Esophagus (tissue), 2 donors: ENCODE data around the gene MCC. TPM values are rescaled to one million over a fixed set of nuclear protein-coding genes. Genes with fewer than 3 reads are reported as not detected.

ENCODE experiments used
- H3K27ac ChIP-seq, 2 donors: one replicate each; pipeline ENCODE4 v1.5.1; 2013; ENCODE audit warnings: low read depth in 2 of 2, mild to moderate bottlenecking in 2 of 2, inconsistent platforms in 1 of 2, low read length in 1 of 2, moderate library complexity in 1 of 2
- H3K27me3 ChIP-seq, 2 donors: one replicate each; pipeline ENCODE4 v1.6.1; 2013; ENCODE audit warnings: low read length in 2 of 2, control low read depth in 1 of 2, mild to moderate bottlenecking in 1 of 2; ENCODE audit not compliant: insufficient read depth in 2 of 2, control insufficient read depth in 1 of 2
- H3K36me3 ChIP-seq, 2 donors: one replicate each; pipeline ENCODE4 v1.6.1; 2013; ENCODE audit warnings: low read length in 1 of 2; ENCODE audit not compliant: control insufficient read depth in 2 of 2, insufficient read depth in 2 of 2
- H3K4me1 ChIP-seq, 2 donors: one replicate each; pipeline ENCODE4 v1.6.1; 2013; ENCODE audit warnings: low read length in 1 of 2; ENCODE audit not compliant: control insufficient read depth in 2 of 2, insufficient read depth in 2 of 2
- H3K4me3 ChIP-seq, 2 donors: one replicate each; pipeline ENCODE4 v1.5.1; 2013; ENCODE audit warnings: low read length in 2 of 2, mild to moderate bottlenecking in 2 of 2, low read depth in 1 of 2, moderate library complexity in 1 of 2
- H3K9me3 ChIP-seq, 2 donors: one replicate each; pipeline ENCODE4 v1.6.1; 2013; ENCODE audit warnings: mild to moderate bottlenecking in 2 of 2, low read depth in 1 of 2, low read length in 1 of 2, moderate library complexity in 1 of 2; ENCODE audit not compliant: control insufficient read depth in 2 of 2, insufficient read depth in 1 of 2
- WGBS, 2 donors: extraction: QIAGEN DNeasy Blood & Tissue Kit; methylation state at CpG; one replicate each; pipeline ENCODE4 v1.1.7; 2013; 5-methylcytosine and 5-hydroxymethylcytosine counted together
- polyA plus RNA-seq, 2 donors: library from polyadenylated mRNA; stranded (reverse); fragments of 200-250 nt; gene quantifications; one replicate each; pipeline ENCODE4 v1.2.3, GENCODE V29; 2013
- donor health status: healthy with polysubstance abuse.
- donor health status: Bipolar disorder and iron deficiency.

Gene MCC
- polyA plus RNA-seq, 2 donors: 7.2 to 8.3 TPM

DNA sequence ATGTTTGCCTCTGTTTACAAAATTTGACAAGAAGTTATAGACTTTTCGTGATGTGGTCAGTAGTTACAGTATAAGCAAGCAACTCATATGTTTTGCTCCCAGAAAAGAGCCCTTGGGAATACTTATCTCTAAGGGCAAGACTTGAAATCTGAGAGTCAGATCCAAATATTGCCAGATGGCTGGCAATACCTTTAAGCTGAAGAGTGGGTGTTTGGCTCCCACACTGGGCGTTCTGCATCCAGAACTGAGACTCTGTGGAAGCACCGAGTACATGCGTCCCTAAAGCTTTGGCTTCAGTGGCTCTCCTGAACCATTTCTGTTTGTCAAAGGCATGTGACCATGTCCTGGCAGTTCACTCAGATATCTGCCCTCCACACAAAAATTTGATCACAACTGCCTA, 317.5 kb downstream of the MCC start:
- no peak overlapping the region for H3K4me3 ChIP-seq
- no peaks in the 10 kb centered on the region for H3K27me3 ChIP-seq
- WGBS, 2 donors: 75 to 82% methylated on average over 4 of the region's 4 CpGs
- H3K9me3 ChIP-seq: no peaks in the 10 kb centered on the region
- H3K4me1 ChIP-seq: peaks cover 4 to 5% of the 10 kb centered on the region in 2 donors
- H3K36me3 ChIP-seq: no peaks in the 10 kb centered on the region
- H3K27ac ChIP-seq: no peak overlapping the region

DNA sequence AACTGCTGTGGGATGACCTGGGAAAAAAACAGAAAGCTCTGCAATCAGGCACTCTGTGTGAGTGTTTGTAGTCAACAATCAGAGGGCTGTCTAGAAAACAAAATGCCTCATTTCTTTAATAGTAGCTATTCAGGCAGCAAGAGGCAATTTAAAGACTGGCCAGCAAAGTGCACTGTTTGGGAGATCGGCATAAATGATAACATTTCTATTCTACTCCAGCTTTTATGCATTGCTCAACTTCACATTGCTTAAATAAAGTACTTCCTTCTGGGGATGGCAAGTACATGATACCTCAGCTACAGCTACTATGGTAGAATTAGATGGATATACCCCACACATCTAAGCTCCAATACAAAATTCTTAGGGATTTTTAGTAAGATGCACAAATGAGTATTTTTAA, 318.5 kb downstream of the MCC start:
- Histone ChIP-seq H3K4me3 (no peak overlapping the region), H3K9me3 (no peaks in the 10 kb centered on the region), H3K27ac (peak overlapping the region; percentile 61 to 72), H3K4me1 (peaks cover 5 to 8% of the 10 kb centered on the region in 2 donors), H3K27me3 (no peaks in the 10 kb centered on the region), H3K36me3 (no peaks in the 10 kb centered on the region)
- 53 to 65% methylated on average over 1 of the region's 1 CpG for WGBS, 2 donors

DNA sequence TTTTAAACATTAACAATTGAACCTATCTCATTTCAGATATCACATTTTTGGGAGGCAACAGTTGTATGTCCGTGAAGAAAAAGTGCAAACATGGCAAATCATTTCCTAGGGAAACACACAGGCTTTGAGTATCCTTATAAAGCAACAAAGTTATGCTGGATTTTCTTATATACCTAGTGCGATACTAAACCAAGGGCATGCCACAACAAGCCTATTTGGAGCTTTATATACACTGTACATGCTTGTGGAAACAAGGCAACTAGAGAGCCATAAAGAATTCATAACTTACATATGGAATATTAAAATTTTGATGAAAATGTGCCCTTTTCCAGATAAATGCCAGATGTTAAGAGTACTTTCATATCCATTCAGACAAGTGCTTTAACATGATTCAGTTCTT, 320.3 kb downstream of the MCC start:
- Histone ChIP-seq H3K27ac (peak overlapping the region in 1 of 2 donors; percentile 80), H3K4me1 (peaks cover 7 to 10% of the 10 kb centered on the region in 2 donors)
- 60 to 70% methylated on average over 2 of the region's 2 CpGs for WGBS, 2 donors

DNA sequence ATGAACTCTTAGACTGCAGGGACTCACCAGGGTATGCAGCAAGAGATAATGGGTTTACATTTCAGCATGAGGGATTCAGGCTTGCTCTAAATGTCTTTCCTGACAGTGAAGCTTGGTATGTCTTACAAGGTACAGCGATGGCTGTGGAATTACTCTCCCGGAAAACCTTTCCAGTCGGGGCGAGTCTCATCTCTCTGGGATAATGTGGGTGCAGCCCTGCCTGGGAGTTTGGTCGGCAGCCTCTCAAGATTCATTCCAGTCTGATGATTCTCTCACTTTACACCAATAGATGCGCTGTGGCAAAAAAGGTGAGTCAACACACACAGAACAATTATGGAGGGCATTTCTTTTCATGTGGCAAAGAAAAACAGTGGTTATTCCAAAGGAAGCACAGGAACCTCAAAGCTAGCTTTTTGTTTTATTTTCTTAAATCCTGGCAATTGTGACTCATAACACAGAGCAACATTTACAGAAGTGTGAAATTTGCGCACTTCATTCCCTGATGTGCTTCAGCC, 321.3 kb downstream of the MCC start:
- 38 to 53% methylated on average over 7 of the region's 7 CpGs for WGBS, 2 donors

More for the DNA sequence above, 320.3 kb downstream of the MCC start:
- Histone ChIP-seq H3K27me3 (no peaks in the 10 kb centered on the region), H3K4me3 (no peak overlapping the region), H3K9me3 (no peaks in the 10 kb centered on the region), H3K36me3 (no peaks in the 10 kb centered on the region)

DNA sequence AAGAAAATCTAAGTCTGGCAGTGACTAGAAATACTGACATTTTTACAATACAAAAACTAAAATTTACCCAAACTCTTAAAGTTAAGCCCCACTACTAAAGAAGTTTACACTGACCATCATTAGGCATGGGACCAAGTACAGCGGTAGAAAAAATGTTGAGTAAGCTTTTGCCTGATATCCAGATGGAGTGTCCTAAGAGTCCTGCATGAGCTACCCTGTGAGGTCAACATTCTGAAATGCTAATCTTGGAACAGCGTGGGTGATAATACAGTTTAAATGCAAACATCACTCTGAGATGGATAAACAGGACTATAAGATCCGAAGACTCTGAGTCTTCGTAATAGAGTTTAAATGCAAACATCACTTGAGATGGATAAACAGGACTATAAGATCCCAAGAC, 322.0 kb downstream of the MCC start:
- no peaks in the 10 kb centered on the region for H3K36me3 ChIP-seq
- WGBS, 2 donors: 67 to 68% methylated on average over 4 of the region's 4 CpGs
- H3K9me3 ChIP-seq: no peaks in the 10 kb centered on the region
- H3K4me1 ChIP-seq: peaks cover 7 to 16% of the 10 kb centered on the region in 2 donors
- H3K27me3 ChIP-seq: no peaks in the 10 kb centered on the region
- H3K4me3 ChIP-seq: no peak overlapping the region
- peak overlapping the region in 1 of 2 donors; percentile 63 for H3K27ac ChIP-seq

More for the DNA sequence above, 321.3 kb downstream of the MCC start:
- H3K27me3 ChIP-seq: no peaks in the 10 kb centered on the region
- H3K36me3 ChIP-seq: no peaks in the 10 kb centered on the region
- H3K9me3 ChIP-seq: no peaks in the 10 kb centered on the region
- H3K4me1 ChIP-seq: peaks cover 7 to 16% of the 10 kb centered on the region in 2 donors
- peak overlapping the region; percentile 80 to 83 for H3K27ac ChIP-seq
- H3K4me3 ChIP-seq: no peak overlapping the region

DNA sequence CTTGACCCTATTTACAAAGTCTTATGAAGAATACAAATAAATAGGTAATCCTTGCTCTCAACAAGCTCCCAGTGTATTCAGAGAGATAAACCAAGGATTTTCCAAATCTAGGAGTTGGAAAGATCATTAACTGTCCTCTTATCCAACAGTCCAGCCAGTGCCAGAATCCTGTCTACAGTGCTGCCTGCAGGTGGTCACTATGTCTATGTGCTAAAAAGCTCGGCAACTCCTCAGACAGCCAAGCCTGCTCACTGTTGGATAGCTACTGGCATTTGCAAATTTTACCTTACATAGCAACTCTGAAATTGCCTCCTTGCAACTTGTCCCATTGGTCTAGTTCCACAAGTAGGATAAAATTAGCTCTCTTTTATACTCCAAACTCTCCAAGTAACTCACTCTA, 324.2 kb downstream of the MCC start:
- no peaks in the 10 kb centered on the region for H3K36me3 ChIP-seq
- H3K9me3 ChIP-seq: no peaks in the 10 kb centered on the region
- WGBS, 2 donors: 85 to 86% methylated on average over 1 of the region's 1 CpG
- H3K27ac ChIP-seq: no peak overlapping the region
- H3K27me3 ChIP-seq: no peaks in the 10 kb centered on the region
- H3K4me1 ChIP-seq: peaks cover 7 to 16% of the 10 kb centered on the region in 2 donors
- no peak overlapping the region for H3K4me3 ChIP-seq

DNA sequence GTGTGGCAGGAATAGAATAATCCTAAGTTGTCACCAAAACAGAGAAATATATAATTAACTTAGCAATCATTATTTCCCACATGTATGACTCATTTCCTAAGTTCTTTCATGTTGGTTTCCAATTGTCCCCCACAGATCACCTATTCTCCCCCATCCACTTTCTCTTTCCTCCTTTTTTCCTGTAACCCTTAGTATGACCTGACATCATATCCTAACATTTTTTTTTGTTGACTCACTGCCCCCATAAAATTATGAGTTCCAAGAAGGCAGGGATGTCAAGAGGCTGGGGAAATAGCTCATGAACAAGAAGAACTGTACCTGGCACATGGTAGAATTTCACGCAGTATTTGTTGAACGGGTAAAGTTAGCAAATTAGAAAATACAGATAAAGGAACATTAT, 324.9 kb downstream of the MCC start:
- Histone ChIP-seq H3K4me1 (peaks cover 2 to 14% of the 10 kb centered on the region in 2 donors), H3K27ac (no peak overlapping the region), H3K9me3 (no peaks in the 10 kb centered on the region), H3K27me3 (no peaks in the 10 kb centered on the region), H3K4me3 (no peak overlapping the region), H3K36me3 (peaks cover 0 to 3% of the 10 kb centered on the region in 2 donors)
- 85 to 90% methylated on average over 2 of the region's 2 CpGs for WGBS, 2 donors

DNA sequence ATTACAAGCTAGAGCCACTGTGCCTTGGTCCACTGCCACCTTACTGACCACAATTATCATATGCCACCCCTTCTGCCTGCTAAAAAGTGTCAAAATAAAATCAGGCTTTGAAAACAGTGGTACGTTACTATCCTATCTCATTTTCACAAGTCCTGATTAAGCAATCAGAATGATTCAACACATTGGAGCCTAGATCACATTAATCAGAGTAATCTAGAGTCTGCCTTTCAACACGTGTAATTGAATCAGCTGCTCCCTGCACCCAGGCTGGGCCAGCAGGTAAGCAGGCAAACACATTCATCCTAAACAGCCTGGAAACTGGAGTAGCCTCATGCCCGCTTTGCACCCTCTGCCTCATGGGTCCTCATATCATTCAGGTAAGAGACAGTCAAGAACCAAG, 325.5 kb downstream of the MCC start:
- Histone ChIP-seq H3K4me3 (no peak overlapping the region), H3K27me3 (no peaks in the 10 kb centered on the region), H3K27ac (peak overlapping the region; percentile 20 to 67), H3K36me3 (peaks cover 0 to 3% of the 10 kb centered on the region in 2 donors), H3K4me1 (peaks cover 2 to 14% of the 10 kb centered on the region in 2 donors), H3K9me3 (no peaks in the 10 kb centered on the region)
- 33 to 44% methylated on average over 3 of the region's 3 CpGs for WGBS, 2 donors

DNA sequence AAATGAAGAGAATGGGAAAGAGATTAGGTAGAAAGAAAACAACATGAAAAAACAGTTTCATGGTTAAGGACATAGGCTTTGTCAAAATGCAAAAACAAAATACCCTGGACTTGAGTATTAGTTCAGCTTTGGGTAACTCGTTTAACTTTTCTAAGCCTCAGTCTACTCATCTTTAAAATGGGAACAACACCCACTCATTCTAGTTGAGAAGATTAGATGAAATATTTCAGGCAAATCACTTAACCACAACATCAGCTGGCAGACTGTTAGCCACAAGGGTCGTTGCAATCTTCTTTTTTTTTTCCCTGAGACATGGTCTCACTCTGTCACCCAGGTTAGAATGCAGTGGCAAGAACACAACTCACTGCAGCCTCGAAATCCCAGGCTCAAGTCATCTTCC, 326.0 kb downstream of the MCC start:
- no peaks in the 10 kb centered on the region for H3K9me3 ChIP-seq
- peaks cover 0 to 3% of the 10 kb centered on the region in 2 donors for H3K36me3 ChIP-seq
- H3K27ac ChIP-seq: peak overlapping the region; percentile 20 to 67
- H3K4me3 ChIP-seq: no peak overlapping the region
- WGBS, 2 donors: 59 to 63% methylated on average over 3 of the region's 3 CpGs
- H3K4me1 ChIP-seq: peaks cover 2 to 14% of the 10 kb centered on the region in 2 donors
- no peaks in the 10 kb centered on the region for H3K27me3 ChIP-seq

DNA sequence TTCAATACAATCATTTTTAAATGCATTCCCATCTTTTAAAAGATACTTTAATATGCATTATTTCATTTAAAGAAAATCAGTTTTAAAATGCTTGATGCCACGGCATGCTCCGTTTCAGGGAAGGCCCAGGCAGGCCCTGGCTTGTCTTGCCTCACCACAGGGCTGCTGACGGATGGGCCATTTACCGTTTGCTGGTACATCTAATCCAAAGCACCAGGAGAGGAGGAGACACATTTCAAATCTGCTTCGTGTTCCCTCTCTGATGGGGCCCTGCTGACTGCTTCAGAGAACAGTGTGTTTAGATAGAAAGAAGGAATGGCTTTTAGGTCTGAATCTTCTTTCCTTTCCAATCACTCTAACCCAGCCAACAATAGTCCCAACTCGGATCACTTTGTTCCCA, 326.4 kb downstream of the MCC start:
- peaks cover 0 to 3% of the 10 kb centered on the region in 2 donors for H3K36me3 ChIP-seq
- H3K4me3 ChIP-seq: no peak overlapping the region
- no peaks in the 10 kb centered on the region for H3K9me3 ChIP-seq
- WGBS, 2 donors: 44 to 55% methylated on average over 6 of the region's 6 CpGs
- H3K27me3 ChIP-seq: no peaks in the 10 kb centered on the region
- peak overlapping the region in 1 of 2 donors; percentile 9 for H3K27ac ChIP-seq
- peaks cover 2 to 14% of the 10 kb centered on the region in 2 donors for H3K4me1 ChIP-seq
